GM12878 (cell line): Measurements from ENCODE around the gene MCFD2. TPM values are rescaled to one million over a fixed set of nuclear protein-coding genes. Genes with fewer than 3 reads are reported as not detected.

Experiments
- EED ChIP-seq: sonication (generic); IDR thresholded peaks from 2 replicates; pipeline ENCODE4 v1.6.1; 2016; ENCODE audit warnings: antibody characterized with exemption, low read depth
- FOXK2 ChIP-seq: fragments of 450-650 bp; IDR thresholded peaks from 2 replicates; pipeline ENCODE4 v1.6.1; 2017; ENCODE audit warnings: mild to moderate bottlenecking, moderate library complexity
- IRF4 ChIP-seq: IDR thresholded peaks from 2 replicates; pipeline ENCODE4 v1.6.1; 2011; ENCODE audit warnings: low read depth, low read length
- LARP7 ChIP-seq: fragments of 450-650 bp; IDR thresholded peaks from 2 replicates; pipeline ENCODE4 v1.6.1; 2017; ENCODE audit warnings: mild to moderate bottlenecking
- NR2C2 ChIP-seq: IDR thresholded peaks from 2 replicates; pipeline ENCODE4 v1.6.1; 2011; ENCODE audit warnings: borderline replicate concordance, low read depth; ENCODE audit not compliant: control insufficient read depth, insufficient read length
- NR2F1 ChIP-seq: fragments of 450-650 bp; conservative IDR thresholded peaks from 2 replicates; pipeline ENCODE4 v1.6.1; 2017; ENCODE audit warnings: mild to moderate bottlenecking
- PML ChIP-seq: IDR thresholded peaks from 2 replicates; pipeline ENCODE4 v1.6.1; 2012; ENCODE audit warnings: low read length, inconsistent platforms
- RAD51 ChIP-seq: fragments of 450-650 bp; IDR thresholded peaks from 2 replicates; pipeline ENCODE4 v1.6.1; 2016; ENCODE audit warnings: moderate library complexity, mild to moderate bottlenecking, inconsistent platforms
- WRNIP1 ChIP-seq: IDR thresholded peaks from 2 replicates; pipeline ENCODE4 v1.6.1; 2011; ENCODE audit warnings: low read depth, low read length, improper control_type of control experiment, borderline replicate concordance
- ZBTB33 ChIP-seq: fragments of 450-650 bp; IDR thresholded peaks from 2 replicates; pipeline ENCODE4 v1.6.1; 2017; ENCODE audit warnings: mild to moderate bottlenecking
- ZNF207 ChIP-seq: fragments of 450-650 bp; IDR thresholded peaks from 2 replicates; pipeline ENCODE4 v1.6.1; 2014; ENCODE audit warnings: antibody characterized with exemption, mild to moderate bottlenecking, borderline replicate concordance
- ZNF687 ChIP-seq: fragments of 450-650 bp; IDR thresholded peaks from 2 replicates; pipeline ENCODE4 v1.6.1; 2017; ENCODE audit warnings: mild to moderate bottlenecking, moderate library complexity
- polyA plus RNA-seq, 11 experiments: library from polyadenylated mRNA; depleted of rRNA in 4 of 11; unstranded in 6 of 11; stranded (reverse) in 5 of 11; fragments of >200 nt; fragmentation: Nextera tagmentation in 4 of 11; fragmentation: Illumina TruSeq in 1 of 11; extraction: Ambion mirVana in 4 of 11; extraction: Trizol in 1 of 11; gene quantifications; 1 replicate in 1 of 11; 2 replicates in 10 of 11; pipeline versions ENCODE4 v1.2.1 to v1.2.3, GENCODE V29; 2011 to 2016; ENCODE audit warnings: inconsistent platforms in 2 of 11, missing spikeins in 2 of 11, low read depth in 1 of 11
- total RNA-seq, 4 experiments: library from RNA; depleted of rRNA in 3 of 4; stranded (reverse); fragments of >200 nt in 3 of 4; fragmentation: Illumina TruSeq in 1 of 4; extraction: Trizol in 1 of 4; gene quantifications; 2 replicates each; pipeline versions ENCODE4 v1.2.1 to v1.2.3, GENCODE V29; 2013 to 2021
- TF ChIP-seq, protein P1 (sequence below): fragments of 450-650 bp; IDR thresholded peaks from 2 replicates; pipeline ENCODE4 v1.6.1; 2018; ENCODE audit warnings: mild to moderate bottlenecking, low read depth, moderate library complexity; ENCODE audit not compliant: partially characterized antibody
- TF ChIP-seq, protein P2 (sequence below): IDR thresholded peaks from 2 replicates; pipeline ENCODE4 v1.6.1; 2012; ENCODE audit warnings: improper control_type of control experiment, low read depth, low read length; ENCODE audit not compliant: insufficient replicate concordance

Gene MCFD2
- total and polyA plus RNA-seq, 10 of the 15 experiments (the other 5 are each of a cell fraction or from before 2014, with no cell fraction given), result 35.0 to 57.3 (median 40.3) TPM

DNA sequence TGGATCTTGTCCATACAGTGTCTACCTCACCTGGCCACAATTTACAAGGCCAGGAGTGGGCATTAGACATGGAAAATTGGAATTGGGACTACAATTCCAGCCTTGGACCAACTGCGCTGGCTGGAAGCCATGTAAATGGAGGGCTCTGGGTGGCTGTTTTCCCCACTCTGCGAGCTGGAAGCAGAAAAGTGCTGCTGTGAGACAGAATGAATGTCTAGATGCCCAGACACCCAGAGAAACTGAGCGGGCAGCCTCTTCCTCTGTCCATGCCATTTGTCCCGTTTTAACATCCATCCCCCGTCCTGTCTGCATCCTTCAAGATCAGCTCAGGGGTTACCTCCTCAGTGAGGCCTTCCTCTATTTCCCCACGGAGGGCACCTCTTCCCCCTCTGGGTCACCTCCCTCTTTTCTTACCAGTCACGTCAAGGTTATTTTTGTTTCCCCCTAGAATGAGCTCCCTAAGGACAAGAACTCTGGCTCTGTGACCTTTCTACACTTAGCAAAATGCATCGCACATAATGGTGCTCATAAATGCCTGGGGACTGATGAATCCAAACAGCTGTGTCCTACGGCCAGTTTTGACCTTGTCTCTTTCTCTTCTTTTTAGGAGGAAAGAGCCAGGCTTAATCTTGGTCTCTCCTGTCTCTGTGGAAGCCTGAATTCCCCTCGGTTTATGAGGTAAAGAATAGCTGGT, 41.2 kb downstream of the MCFD2 start (continued):
- TF ChIP-seq ZNF687 (no peak), LARP7 (no peak), PML (no peak), EED (no peak), NR2F1 (no peak), FOXK2 (no peak), WRNIP1 (no peak), RAD51 (no peak), IRF4 (no peak), NR2C2 (no peak), ZBTB33 (no peak), ZNF207 (no peak)
- TF ChIP-seq, protein P1, sequence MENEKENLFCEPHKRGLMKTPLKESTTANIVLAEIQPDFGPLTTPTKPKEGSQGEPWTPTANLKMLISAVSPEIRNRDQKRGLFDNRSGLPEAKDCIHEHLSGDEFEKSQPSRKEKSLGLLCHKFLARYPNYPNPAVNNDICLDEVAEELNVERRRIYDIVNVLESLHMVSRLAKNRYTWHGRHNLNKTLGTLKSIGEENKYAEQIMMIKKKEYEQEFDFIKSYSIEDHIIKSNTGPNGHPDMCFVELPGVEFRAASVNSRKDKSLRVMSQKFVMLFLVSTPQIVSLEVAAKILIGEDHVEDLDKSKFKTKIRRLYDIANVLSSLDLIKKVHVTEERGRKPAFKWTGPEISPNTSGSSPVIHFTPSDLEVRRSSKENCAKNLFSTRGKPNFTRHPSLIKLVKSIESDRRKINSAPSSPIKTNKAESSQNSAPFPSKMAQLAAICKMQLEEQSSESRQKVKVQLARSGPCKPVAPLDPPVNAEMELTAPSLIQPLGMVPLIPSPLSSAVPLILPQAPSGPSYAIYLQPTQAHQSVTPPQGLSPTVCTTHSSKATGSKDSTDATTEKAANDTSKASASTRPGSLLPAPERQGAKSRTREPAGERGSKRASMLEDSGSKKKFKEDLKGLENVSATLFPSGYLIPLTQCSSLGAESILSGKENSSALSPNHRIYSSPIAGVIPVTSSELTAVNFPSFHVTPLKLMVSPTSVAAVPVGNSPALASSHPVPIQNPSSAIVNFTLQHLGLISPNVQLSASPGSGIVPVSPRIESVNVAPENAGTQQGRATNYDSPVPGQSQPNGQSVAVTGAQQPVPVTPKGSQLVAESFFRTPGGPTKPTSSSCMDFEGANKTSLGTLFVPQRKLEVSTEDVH, result no peak
- TF ChIP-seq, protein P2, sequence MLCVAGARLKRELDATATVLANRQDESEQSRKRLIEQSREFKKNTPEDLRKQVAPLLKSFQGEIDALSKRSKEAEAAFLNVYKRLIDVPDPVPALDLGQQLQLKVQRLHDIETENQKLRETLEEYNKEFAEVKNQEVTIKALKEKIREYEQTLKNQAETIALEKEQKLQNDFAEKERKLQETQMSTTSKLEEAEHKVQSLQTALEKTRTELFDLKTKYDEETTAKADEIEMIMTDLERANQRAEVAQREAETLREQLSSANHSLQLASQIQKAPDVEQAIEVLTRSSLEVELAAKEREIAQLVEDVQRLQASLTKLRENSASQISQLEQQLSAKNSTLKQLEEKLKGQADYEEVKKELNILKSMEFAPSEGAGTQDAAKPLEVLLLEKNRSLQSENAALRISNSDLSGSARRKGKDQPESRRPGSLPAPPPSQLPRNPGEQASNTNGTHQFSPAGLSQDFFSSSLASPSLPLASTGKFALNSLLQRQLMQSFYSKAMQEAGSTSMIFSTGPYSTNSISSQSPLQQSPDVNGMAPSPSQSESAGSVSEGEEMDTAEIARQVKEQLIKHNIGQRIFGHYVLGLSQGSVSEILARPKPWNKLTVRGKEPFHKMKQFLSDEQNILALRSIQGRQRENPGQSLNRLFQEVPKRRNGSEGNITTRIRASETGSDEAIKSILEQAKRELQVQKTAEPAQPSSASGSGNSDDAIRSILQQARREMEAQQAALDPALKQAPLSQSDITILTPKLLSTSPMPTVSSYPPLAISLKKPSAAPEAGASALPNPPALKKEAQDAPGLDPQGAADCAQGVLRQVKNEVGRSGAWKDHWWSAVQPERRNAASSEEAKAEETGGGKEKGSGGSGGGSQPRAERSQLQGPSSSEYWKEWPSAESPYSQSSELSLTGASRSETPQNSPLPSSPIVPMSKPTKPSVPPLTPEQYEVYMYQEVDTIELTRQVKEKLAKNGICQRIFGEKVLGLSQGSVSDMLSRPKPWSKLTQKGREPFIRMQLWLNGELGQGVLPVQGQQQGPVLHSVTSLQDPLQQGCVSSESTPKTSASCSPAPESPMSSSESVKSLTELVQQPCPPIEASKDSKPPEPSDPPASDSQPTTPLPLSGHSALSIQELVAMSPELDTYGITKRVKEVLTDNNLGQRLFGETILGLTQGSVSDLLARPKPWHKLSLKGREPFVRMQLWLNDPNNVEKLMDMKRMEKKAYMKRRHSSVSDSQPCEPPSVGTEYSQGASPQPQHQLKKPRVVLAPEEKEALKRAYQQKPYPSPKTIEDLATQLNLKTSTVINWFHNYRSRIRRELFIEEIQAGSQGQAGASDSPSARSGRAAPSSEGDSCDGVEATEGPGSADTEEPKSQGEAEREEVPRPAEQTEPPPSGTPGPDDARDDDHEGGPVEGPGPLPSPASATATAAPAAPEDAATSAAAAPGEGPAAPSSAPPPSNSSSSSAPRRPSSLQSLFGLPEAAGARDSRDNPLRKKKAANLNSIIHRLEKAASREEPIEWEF, result no peak
- TF ChIP-seq, all 136 proteins: peak for 0
